ENCODE data around the gene SCRT2. TPM values are rescaled to one million over a fixed set of nuclear protein-coding genes. Genes with fewer than 3 reads are reported as not detected.

The SCRT2 gene
- total RNA-seq, 4 donors from 2014 or later: not detected

DNA sequence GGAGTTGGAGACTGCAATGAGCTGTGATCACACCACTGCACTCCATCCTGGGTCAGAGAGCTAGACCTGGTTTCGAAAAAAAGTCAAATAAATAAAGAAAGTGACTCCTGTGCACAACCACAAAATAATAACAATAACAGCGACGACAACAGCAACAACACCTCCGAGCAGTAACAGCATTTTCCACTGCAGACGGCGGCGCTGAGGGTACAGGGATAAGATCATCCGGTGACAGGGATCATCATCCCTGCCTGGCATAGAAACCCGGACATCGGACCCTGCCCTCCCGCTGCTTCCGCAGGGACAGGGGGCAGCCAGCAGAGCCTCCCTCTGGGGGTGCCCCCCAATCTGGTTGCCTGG, 34.1 kb downstream of the SCRT2 start:
- Histone ChIP-seq H3K4me1 (peaks cover 0 to 23% (median 9%) of the 10 kb centered on the region in 4 donors), H3K36me3 (no peaks in the 10 kb centered on the region), H3K27me3 (no peaks in the 10 kb centered on the region), H3K9me3 (no peaks in the 10 kb centered on the region), H3K4me3 (no peak overlapping the region), H3K27ac (peak overlapping the region in 1 of 4 donors; percentile 14)
- TF ChIP-seq POLR2A (IDR thresholded peaks at IDR 0.05): no peak
- TF ChIP-seq, protein P1, sequence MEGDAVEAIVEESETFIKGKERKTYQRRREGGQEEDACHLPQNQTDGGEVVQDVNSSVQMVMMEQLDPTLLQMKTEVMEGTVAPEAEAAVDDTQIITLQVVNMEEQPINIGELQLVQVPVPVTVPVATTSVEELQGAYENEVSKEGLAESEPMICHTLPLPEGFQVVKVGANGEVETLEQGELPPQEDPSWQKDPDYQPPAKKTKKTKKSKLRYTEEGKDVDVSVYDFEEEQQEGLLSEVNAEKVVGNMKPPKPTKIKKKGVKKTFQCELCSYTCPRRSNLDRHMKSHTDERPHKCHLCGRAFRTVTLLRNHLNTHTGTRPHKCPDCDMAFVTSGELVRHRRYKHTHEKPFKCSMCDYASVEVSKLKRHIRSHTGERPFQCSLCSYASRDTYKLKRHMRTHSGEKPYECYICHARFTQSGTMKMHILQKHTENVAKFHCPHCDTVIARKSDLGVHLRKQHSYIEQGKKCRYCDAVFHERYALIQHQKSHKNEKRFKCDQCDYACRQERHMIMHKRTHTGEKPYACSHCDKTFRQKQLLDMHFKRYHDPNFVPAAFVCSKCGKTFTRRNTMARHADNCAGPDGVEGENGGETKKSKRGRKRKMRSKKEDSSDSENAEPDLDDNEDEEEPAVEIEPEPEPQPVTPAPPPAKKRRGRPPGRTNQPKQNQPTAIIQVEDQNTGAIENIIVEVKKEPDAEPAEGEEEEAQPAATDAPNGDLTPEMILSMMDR (IDR thresholded peaks at IDR 0.05): no peak
- no peak for TF ChIP-seq EP300 (IDR thresholded peaks at IDR 0.05)
- 27 to 29% methylated on average over 8 to 12 of the region's 12 CpGs for WGBS, 2 donors
- DNase-seq (ENCODE audit: low spot score in 2 of 2): no peak

DNA sequence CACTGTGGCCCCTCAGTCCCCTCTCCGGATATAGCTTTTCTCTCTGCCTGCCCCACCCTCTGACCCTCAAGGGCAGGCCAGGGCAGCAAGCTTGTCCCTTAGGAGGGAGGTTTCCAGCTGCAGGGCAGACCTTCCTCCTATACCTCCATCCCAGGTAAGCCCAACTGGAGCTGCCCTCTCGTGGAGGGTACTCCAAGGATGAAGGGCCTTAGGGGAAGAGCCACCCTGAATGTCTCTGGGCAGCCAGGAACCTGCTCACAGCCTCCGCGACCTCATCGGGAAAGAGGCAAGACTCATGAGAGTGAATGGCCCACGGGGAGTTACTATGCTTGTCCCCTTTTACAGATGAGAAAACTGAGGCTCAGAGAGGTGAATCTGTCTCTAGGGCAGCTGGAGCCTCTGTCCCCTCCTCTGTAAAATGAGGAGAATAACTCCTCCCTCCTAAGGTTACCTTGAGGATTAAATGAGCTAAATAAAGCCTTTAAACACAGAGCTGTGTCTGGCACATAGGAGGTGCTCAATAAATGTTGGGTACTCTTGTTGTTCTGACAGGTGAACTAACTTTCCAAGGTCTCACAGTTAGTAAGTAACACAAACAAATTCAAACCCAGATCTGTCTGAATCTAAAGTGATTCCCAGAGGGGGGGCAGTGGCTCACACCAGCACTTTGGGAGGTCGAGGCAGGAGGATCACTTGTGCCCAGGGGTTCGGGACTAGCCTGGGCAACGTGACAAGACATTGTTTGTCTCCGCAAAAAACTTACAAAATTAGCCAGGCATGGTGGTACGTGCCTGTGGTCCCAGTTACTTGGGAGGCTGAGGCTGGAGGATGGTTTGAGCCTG, 34.7 kb downstream of the SCRT2 start:
- Histone ChIP-seq H3K4me1 (peaks cover 0 to 17% (median 6%) of the 10 kb centered on the region in 4 donors), H3K27me3 (no peaks in the 10 kb centered on the region), H3K9me3 (no peaks in the 10 kb centered on the region), H3K27ac (no peak overlapping the region), H3K4me3 (no peak overlapping the region), H3K36me3 (no peaks in the 10 kb centered on the region)
- TF ChIP-seq EP300 (IDR thresholded peaks at IDR 0.05) (no peak), POLR2A (IDR thresholded peaks at IDR 0.05) (no peak)
- TF ChIP-seq, protein P1 (IDR thresholded peaks at IDR 0.05): no peak
- WGBS, 2 donors: 52 to 54% methylated on average over 11 of the region's 11 CpGs
- DNase-seq (ENCODE audit: low spot score in 2 of 2): no peak

DNA sequence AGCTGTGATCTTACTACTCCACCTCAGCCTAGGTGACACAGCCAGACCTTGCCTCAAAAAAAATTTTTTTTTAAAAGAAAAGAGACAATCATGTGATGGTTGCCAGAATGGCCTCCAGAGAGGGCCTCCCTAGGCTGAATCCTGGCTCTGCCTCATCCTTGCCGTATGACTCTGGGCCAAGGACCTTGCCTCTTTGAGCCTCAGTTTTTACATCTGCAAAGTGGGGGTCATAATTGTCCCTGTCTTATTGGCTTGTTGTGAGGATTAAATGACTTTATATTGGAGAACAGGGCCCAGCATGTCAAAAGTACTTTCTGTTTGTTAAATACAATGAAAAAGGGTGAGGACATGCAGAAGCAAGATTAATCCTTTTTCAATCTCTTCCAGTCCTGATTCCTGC, 37.0 kb downstream of the SCRT2 start:
- Histone ChIP-seq H3K4me1 (peaks cover 0 to 9% (median 2%) of the 10 kb centered on the region in 4 donors), H3K27me3 (peaks cover 0 to 6% of the 10 kb centered on the region in 2 donors), H3K36me3 (no peaks in the 10 kb centered on the region), H3K4me3 (no peak overlapping the region), H3K27ac (no peak overlapping the region), H3K9me3 (no peaks in the 10 kb centered on the region)
- WGBS, 2 donors: 47 to 52% methylated on average over 1 of the region's 1 CpG
- no peak for TF ChIP-seq EP300 (IDR thresholded peaks at IDR 0.05)
- TF ChIP-seq POLR2A (IDR thresholded peaks at IDR 0.05): no peak
- TF ChIP-seq, protein P1 (IDR thresholded peaks at IDR 0.05): no peak
- DNase-seq (ENCODE audit: low spot score in 2 of 2): no peak

DNA sequence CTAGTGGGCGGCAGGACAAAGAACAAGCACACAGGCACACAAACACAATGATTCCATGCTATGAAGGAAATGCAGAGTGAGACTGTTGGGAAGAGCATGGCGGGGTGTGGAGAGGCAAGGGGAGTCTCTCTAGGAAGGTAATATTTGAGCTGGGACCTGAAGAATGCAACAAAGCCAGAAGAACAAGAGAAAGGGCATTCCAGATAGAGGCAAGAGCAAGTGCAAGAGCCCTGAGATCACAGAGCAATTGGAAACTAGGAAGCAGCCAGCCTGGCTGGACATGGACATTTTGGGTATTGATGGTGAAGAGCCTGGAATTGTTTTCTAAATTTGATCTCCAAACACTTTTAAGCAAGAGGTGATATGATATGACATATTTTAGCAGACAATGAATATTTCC, 38.0 kb downstream of the SCRT2 start:
- no peaks in the 10 kb centered on the region for H3K9me3 ChIP-seq
- TF ChIP-seq EP300 (IDR thresholded peaks at IDR 0.05): no peak
- TF ChIP-seq, protein P1 (IDR thresholded peaks at IDR 0.05): no peak
- TF ChIP-seq POLR2A (IDR thresholded peaks at IDR 0.05): no peak
- WGBS, 2 donors: 70 to 72% methylated on average over 2 of the region's 2 CpGs
- no peak for DNase-seq (ENCODE audit: low spot score in 2 of 2)
- no peaks in the 10 kb centered on the region for H3K36me3 ChIP-seq
- peaks cover 0 to 4% (median 2%) of the 10 kb centered on the region in 4 donors for H3K4me1 ChIP-seq
- no peak overlapping the region for H3K4me3 ChIP-seq
- no peak overlapping the region for H3K27ac ChIP-seq
- peaks cover 0 to 6% of the 10 kb centered on the region in 2 donors for H3K27me3 ChIP-seq

DNA sequence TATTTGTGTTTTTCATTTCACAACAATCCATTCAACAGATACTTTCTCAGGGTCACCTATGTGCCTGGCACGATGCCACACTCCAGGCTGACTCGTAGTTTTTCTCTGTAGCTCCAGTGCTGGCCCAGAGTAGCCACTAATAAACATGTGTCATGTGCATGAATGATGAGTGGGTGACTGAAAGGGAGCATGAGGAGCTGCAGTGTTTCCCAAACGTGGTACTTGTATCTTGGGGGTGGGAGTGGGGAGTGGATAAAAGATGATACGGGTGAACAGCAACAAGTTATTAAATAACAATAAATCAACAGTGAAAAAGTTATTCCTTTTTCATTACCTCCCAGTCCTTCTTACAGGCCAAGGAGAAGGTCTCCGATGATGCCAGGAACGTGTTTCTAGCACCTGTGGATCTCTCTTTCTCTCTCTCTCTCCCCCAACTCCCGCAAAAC, 39.7 kb downstream of the SCRT2 start:
- H3K9me3 ChIP-seq: no peaks in the 10 kb centered on the region
- DNase-seq (ENCODE audit: low spot score in 2 of 2): no peak
- whole genome bisulfite sequencing, 2 donors: 43 to 58% methylated on average over 7 of the region's 7 CpGs
- H3K27me3 ChIP-seq: peaks cover 0 to 6% of the 10 kb centered on the region in 2 donors
- H3K4me1 ChIP-seq: no peaks in the 10 kb centered on the region
- H3K36me3 ChIP-seq: no peaks in the 10 kb centered on the region
- H3K4me3 ChIP-seq: no peak overlapping the region
- TF ChIP-seq, protein P1 (IDR thresholded peaks at IDR 0.05): no peak
- no peak overlapping the region for H3K27ac ChIP-seq
